HFF-Myc (cell line): Measurements from ENCODE around the gene HOXD9.

Experiments
- DNase-seq: peaks from one replicate; pipeline ENCODE4 v3.0.0-alpha.2; 2011; ENCODE audit warnings: low read depth; ENCODE audit errors: extremely low read depth
- H3K4me3 ChIP-seq: replicated peaks from 2 replicates; pipeline ENCODE4 v1.5.1; 2011; ENCODE audit warnings: low read depth, mild to moderate bottlenecking, control low read depth, low read length
- CTCF ChIP-seq: IDR thresholded peaks from 2 replicates; pipeline ENCODE4 v1.5.1; 2012; ENCODE audit warnings: mild to moderate bottlenecking, low read depth, low read length, control low read depth; ENCODE audit errors: missing control alignments

HOXD9 gene

DNA sequence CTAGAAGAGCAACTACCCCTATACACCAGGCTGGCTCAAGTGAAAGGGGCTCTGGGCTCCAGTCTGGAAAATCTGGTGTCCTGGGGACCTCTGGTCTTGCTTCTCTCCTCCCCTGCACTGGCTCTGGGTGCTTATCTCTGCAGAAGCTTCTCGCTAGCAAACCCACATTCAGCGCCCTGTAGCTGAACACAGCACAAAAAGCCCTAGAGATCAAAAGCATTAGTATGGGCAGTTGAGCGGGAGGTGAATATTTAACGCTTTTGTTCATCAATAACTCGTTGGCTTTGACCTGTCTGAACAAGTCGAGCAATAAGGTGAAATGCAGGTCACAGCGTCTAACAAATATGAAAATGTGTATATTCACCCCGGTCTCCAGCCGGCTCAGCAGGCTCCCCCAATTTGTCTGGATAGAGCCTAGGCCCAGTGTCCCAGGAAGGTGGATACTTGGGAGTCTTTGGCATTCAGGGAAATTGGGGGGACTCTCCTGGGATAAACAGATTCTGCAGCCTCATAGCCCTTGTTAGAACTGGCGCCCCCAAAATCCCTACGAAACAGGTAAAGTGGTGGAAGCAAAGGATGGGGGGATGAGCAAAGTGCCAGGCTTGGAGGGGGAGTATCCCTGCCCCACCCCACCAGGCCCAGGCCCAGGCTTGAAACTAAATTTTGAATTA lies 26.4 kb downstream of the HOXD9 start:
- no peak overlapping the region for H3K4me3 ChIP-seq
- no peak for DNase-seq

GRCh38 chr2:176149481-176149938 lies 27.0 kb downstream of the HOXD9 start:
- H3K4me3 ChIP-seq, result no peak overlapping the region
- no peak for TF ChIP-seq CTCF
- DNase-seq, result no peak

More for the DNA sequence above, 26.4 kb downstream of the HOXD9 start:
- no peak for TF ChIP-seq CTCF

DNA sequence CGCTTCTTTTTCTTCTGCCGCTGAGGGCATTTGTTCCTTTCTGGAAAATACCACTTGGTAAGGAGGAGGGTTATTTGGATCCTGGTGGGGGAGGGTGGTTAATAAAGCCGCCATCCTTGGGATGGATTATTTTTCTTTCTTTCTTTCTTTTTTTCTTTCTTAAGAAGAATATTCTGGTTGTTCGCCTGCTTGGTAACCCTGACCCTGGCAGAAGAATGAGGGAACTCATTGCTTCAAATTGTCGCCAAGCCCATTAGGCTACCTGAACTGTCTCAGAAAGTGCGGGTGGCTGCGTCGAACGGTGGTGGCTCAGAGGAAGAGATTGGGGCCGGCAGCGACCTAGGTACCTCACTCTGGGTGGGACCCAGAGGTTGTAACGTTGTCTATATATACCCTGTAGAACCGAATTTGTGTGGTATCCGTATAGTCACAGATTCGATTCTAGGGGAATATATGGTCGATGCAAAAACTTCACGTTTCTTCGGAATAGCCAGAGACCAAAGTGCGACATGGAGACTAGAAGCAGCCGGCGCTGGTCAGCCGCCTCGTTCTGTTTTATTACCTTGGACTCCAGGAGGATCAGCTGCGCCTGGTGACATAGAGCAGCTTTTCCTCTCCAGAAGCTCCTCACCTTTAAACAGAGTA lies 27.5 kb downstream of the HOXD9 start:
- DNase-seq, result no peak
- H3K4me3 ChIP-seq, result no peak overlapping the region
- no peak for TF ChIP-seq CTCF

GRCh38 chr2:176150584-176151441 lies 28.3 kb downstream of the HOXD9 start:
- DNase-seq, result no peak
- TF ChIP-seq CTCF, result no peak
- H3K4me3 ChIP-seq, result no peak overlapping the region

- H3K4me3 ChIP-seq, result no peak within 1 kb of the TSS
- DNase-seq, result no peak
- no peak for TF ChIP-seq CTCF
These were observed 29.1 kb downstream of the HOXD9 start, which contains the start of gene HOXD4 for GRCh38 chr2:176151442-176152287. TSS of gene HOXD4 (plus strand) at chr2:176151550. CDS start at chr2:176151634, 84 bp downstream.
